SK-N-SH (cell line): ENCODE measurements around the gene PSMD4.

Experiments
- CHD2 ChIP-seq: fragments of 150-350 bp; IDR thresholded peaks from 2 replicates; pipeline ENCODE4 v1.6.1; 2018; ENCODE audit warnings: low read length; ENCODE audit not compliant: partially characterized antibody
- CTCF ChIP-seq: fragments of 200-600 bp; sonication (generic); IDR thresholded peaks from 2 replicates; pipeline ENCODE4 v1.6.1; 2017; ENCODE audit warnings: antibody characterized with exemption, mild to moderate bottlenecking, moderate library complexity
- EP300 ChIP-seq, 2 experiments: IDR thresholded peaks; 2 replicates each; pipeline versions ENCODE4 v1.4.0 to v1.6.1; 2012; ENCODE audit warnings: borderline replicate concordance in 1 of 2, low read depth in 1 of 2, low read length in 1 of 2
- FOXJ3 ChIP-seq: sonication (generic); formaldehyde crosslinking; IDR thresholded peaks from 2 replicates; pipeline ENCODE4 v1.5.1; 2020; ENCODE audit warnings: mild to moderate bottlenecking, missing genetic modification reagents
- JUND ChIP-seq: IDR thresholded peaks from 2 replicates; pipeline ENCODE4 v1.4.0; 2012
- MEF2A ChIP-seq: IDR thresholded peaks from 2 replicates; pipeline ENCODE4 v1.4.0; 2012; ENCODE audit warnings: low read depth, borderline replicate concordance
- MXI1 ChIP-seq: IDR thresholded peaks from 2 replicates; pipeline ENCODE4 v1.6.1; 2012; ENCODE audit warnings: mild to moderate bottlenecking, low read depth, low read length, improper control_type of control experiment
- RXRA ChIP-seq: IDR thresholded peaks from 2 replicates; pipeline ENCODE4 v1.4.0; 2012; ENCODE audit warnings: low read depth, mild to moderate bottlenecking, borderline replicate concordance
- SMC3 ChIP-seq: IDR thresholded peaks from 2 replicates; pipeline ENCODE4 v1.6.1; 2012; ENCODE audit warnings: low read depth, low read length, improper control_type of control experiment
- TAF1 ChIP-seq: IDR thresholded peaks from 2 replicates; pipeline ENCODE4 v1.6.1; 2012; ENCODE audit warnings: low read depth, mild to moderate bottlenecking, low read length, moderate library complexity, borderline replicate concordance
- TEAD4 ChIP-seq: IDR thresholded peaks from 2 replicates; pipeline ENCODE4 v1.4.0; 2012; ENCODE audit warnings: mild to moderate bottlenecking, borderline replicate concordance; ENCODE audit not compliant: insufficient read depth
- USF2 ChIP-seq: fragments of 150-350 bp; IDR thresholded peaks from 2 replicates; pipeline ENCODE4 v1.6.1; 2017; ENCODE audit warnings: antibody characterized with exemption, low read length, low read depth, borderline replicate concordance
- TF ChIP-seq, protein P1 (sequence below): IDR thresholded peaks from 2 replicates; pipeline ENCODE4 v1.6.1; 2012; ENCODE audit warnings: mild to moderate bottlenecking, low read depth, low read length, moderate library complexity
- TF ChIP-seq, protein P2 (sequence below): IDR thresholded peaks from 2 replicates; pipeline ENCODE4 v1.4.0; 2012; ENCODE audit warnings: low read depth

GRCh38 chr1:151293093-151293492 lies 38.6 kb downstream of the PSMD4 start:
- TF ChIP-seq MEF2A = no peak
- TF ChIP-seq CTCF = no peak
- TF ChIP-seq TEAD4 = no peak
- TF ChIP-seq TAF1 = no peak
- TF ChIP-seq, protein P1, sequence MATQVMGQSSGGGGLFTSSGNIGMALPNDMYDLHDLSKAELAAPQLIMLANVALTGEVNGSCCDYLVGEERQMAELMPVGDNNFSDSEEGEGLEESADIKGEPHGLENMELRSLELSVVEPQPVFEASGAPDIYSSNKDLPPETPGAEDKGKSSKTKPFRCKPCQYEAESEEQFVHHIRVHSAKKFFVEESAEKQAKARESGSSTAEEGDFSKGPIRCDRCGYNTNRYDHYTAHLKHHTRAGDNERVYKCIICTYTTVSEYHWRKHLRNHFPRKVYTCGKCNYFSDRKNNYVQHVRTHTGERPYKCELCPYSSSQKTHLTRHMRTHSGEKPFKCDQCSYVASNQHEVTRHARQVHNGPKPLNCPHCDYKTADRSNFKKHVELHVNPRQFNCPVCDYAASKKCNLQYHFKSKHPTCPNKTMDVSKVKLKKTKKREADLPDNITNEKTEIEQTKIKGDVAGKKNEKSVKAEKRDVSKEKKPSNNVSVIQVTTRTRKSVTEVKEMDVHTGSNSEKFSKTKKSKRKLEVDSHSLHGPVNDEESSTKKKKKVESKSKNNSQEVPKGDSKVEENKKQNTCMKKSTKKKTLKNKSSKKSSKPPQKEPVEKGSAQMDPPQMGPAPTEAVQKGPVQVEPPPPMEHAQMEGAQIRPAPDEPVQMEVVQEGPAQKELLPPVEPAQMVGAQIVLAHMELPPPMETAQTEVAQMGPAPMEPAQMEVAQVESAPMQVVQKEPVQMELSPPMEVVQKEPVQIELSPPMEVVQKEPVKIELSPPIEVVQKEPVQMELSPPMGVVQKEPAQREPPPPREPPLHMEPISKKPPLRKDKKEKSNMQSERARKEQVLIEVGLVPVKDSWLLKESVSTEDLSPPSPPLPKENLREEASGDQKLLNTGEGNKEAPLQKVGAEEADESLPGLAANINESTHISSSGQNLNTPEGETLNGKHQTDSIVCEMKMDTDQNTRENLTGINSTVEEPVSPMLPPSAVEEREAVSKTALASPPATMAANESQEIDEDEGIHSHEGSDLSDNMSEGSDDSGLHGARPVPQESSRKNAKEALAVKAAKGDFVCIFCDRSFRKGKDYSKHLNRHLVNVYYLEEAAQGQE = no peak
- TF ChIP-seq SMC3 = no peak
- no peak for TF ChIP-seq EP300 (IDR thresholded peaks at IDR 0.05; ENCODE audit: borderline replicate concordance in 1 of 2, low read depth in 1 of 2, low read length in 1 of 2)
- TF ChIP-seq, protein P2, sequence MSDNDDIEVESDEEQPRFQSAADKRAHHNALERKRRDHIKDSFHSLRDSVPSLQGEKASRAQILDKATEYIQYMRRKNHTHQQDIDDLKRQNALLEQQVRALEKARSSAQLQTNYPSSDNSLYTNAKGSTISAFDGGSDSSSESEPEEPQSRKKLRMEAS = no peak
- TF ChIP-seq MXI1 = no peak
- no peak for TF ChIP-seq JUND
- TF ChIP-seq FOXJ3 (CRISPR knock-in tag) = no peak
- TF ChIP-seq CHD2 = no peak
- no peak for TF ChIP-seq RXRA
- no peak for TF ChIP-seq USF2
